NCI-H748 (cell line): ENCODE data around the gene UCHL3.
A peak's percentile ranks its signal among the peaks of the same experiment; 100 is the strongest.

Experiments
- DNase-seq: peaks from one replicate; lab custom pipeline; 2025; ENCODE audit not compliant: unreplicated experiment; lab: John Stamatoyannopoulos, UW

UCHL3 gene

DNA sequence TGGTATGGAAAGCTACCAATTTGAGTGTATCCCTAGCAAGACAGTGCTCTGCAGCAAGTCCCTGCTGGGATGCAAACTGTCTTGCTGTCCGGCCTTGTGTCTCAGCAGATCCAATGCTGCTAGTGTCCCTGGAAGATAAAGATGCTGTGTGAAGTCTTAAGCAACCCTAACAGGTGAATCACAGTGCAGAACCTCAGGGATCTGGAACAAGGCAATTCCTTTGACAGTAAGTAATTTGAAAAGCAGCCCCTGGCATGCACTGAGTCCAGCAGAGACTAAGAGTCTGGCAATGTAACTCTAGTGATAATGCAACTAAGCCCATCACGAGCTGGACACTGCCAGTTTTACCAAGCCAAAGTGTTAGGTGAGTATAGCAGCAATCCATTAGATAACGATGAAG is 1.7 kb upstream of the UCHL3 start:
- no peak for DNase-seq

DNA sequence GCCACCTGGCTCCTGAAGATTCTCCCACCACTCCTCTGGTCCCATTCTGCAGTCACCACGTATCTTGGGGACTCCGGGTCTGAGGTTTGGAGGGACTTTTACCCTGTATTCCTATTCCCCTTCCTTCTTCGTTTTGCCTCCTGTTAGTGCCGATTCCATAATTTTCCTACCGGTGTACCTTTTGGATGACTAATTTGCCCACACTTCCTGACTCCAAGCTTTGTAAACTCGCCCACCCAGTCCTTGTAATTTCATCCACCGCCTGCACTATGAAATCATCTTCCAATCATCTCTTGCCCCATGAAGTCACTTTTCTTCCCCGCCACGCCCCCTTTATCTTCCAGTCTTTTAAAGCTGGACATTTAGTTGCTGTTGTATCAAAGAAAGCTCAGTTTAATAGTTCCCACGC is 572 bp downstream of the UCHL3 start:
- peak; percentile 61 for DNase-seq

DNA sequence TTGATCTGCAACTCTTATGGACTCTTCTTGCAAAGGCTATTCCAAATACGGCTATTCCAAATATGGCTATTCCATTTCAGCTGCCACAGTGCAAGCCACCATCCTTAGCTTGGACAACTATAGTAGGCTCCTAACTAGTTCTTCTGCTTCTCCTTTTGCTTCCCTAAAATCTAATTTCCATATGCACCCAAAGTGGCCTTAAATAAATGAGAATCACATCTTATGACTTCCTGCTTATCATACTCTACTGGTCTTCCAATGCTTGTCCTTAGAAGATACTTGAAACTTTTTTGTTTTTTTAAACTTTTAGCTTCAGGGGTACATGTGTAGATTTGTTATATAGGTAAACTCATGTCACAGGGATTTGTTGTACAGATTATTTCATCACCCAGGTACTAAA is 4.9 kb downstream of the UCHL3 start:
- no peak for DNase-seq

DNA sequence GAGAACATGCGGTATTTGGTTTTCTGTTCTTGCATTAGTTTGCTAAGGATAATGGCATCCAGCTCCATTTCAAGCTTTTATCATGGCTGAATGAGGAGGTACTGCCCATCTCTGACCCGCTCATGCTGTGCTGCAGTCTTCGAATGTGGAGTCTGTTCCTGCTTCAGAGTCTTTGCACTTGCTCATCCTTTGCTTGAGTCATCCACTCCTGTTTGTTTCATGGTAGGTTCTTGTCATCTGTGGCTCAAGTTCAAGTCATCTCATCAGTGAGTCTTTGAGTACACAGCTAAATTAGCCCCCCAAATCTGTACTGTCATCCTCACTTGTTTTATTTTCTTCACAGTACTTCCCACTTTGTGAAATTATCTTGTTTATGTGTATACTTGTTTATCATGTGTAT is 5.4 kb downstream of the UCHL3 start:
- no peak for DNase-seq

DNA sequence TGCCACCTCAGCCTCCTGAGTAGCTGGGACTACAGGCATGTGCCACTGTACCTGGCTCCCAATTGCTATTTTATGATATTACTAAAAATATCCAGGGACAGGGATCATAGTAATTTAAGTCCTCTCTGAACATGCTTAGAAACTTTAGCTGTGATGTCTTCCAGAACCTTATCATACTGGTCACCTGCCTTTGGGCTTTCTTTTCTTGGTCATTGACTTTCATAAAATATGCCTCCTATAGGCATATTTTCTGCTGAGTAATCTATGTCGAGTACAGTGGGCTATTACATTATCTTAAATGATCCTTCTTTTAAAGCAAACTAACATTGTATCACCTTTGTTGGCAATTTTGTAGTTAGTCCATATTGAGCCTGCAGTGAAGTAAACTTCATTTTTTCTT is 6.2 kb downstream of the UCHL3 start:
- DNase-seq, result no peak

DNA sequence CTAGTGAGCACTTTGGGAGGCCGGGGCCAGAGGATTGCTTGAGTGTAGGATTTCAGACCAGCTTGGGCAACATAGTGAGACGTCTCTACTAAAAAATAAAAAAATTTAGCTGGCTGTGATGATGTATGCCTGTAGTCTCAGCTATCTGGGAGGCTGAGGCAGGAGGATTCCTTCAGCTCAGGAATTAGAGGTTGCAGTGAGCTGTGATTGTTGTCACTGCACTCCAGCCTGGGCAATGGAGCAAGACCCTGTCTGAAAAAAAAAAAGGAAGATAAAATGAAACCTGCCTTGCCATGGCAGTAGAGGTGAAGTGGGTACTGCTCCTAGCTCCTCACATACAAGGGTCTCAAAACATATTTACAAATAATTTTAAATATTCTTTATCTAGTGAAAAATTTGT is 7.4 kb downstream of the UCHL3 start:
- DNase-seq, result no peak

DNA sequence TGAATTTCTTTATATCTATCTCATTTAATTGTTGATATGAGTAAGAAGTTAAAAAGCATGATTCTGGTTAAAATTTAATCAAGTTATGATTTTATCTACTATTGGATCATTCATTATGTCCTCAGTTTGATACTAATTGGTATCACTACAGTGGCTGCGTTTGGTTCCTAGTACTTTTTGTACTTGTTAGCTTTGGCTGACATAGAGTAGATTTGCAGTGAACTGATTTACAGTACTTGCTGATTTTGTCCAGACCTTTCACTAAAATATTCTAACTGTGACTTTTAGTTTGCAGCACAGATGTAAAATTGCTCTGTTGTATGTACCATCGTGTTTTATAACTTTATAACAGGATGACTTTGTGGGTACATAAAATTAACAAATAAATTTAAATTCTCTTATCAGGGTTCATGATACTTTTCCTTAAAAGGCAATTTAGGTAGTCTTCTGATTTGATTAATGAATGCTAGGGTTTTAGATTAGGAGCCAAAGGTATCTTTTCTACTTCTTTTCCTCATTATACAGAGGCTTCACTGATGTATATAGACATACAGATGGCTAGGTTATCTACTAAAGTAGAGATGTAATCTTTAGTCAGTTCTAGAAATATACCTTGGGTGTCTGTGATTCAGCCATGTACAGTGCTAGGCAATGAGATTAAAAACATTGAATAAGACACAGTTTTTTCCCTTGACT is 8.7 kb downstream of the UCHL3 start:
- DNase-seq, result no peak

DNA sequence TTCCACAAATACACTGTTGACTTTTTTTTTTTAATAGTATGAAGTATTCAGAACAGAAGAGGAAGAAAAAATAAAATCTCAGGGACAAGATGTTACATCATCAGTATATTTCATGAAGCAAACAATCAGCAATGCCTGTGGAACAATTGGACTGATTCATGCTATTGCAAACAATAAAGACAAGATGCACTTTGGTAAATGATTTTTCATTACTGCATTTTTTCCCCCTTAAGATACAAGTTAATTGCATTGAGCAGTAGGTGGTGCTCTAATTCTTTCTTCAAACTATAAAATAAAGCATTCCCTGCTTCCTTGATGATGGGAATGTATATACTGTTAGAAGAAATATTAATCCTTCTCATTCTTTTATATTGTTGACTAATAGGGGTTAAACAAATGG is 17.1 kb downstream of the UCHL3 start:
- DNase-seq, result peak; percentile 22

DNA sequence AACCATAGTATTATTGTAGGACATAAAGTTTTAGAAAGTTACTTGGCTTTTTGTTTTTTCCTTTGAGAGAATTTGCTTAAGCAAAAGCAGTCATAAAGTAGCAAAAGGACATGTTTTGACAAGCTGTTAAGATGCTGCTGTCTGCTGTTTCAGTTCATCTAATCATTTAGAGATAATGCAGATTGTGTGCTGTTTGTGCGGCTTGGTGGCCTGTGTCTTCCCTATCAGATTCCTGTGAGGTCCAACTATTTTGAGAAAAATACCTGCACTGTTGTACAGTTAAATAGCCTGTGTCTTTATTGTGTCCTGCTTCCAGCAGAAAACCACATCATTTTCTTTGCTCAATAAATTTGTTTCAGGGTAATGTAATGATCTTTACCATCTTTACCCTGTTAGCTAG is 20.0 kb downstream of the UCHL3 start:
- no peak for DNase-seq

DNA sequence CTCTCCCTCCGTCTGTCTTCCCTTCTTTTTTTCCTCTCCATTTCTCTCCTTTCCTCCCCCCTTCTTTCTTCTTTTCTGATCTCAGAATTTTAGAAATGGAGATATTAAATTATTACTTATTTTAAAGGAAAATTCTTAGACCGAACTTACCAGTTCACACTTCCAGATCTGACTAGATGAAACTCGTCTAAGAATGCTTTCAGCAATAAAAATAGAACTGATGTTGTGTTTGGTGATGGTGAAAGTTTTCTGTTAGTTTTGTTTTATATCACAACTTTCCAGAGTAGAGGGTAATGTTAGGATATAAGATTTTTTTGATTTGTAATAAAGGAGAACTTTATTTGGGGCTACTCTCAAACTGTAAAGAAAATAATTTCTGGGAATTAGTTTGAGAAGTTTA is 29.9 kb downstream of the UCHL3 start:
- DNase-seq, result no peak

DNA sequence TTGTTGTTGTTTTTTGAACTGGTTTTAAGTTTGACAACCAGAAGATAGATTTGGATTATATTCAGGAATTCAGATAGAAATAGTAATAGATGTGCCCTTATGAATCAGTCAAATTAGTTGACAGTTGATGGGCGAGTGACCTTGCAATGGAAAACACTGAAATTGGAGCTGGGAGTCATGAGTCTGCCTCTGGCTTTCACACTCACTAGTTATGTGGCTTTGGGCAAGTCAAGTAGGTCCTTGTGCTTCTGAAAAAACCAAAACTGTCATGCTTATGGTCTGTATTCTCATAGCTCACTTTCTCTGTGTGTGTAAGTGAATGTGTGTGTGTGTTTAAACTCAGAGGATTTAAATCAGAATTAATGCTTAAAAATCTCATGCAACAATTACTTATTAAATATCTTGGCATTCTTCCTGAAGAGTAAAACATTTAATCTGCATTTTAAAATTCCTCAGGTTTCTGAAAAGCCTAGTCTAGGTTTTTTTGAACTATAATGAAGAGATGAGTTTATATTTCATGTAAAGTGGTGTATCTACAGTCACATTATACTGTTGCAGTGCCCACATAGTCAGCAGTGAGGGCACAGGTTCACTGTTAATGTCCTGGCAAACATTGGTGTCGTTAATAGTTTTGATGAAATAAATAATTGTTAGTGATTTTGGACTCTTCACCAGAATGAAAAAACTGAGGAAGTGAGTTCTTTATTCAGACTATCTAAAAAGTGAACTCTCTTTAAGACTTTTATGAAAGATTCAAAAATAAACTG is 32.5 kb downstream of the UCHL3 start:
- DNase-seq, result no peak

DNA sequence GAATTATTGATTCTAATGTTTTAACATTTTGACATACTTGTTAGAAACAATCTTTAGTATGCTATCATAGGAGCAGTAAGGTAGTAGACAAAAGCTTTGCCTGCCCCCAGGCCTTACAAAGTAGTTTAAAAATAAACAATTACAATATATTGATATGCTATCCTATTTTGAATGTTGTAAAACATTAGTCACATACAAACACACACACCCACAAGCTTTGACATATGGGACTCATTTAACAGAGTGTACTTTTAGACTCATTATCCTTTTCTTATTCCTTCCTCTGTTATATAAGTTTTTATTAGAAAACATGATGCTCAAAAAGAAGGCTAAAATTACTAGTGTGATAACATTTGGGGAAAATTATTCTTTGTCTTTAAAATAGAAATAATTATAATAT is 33.5 kb downstream of the UCHL3 start:
- no peak for DNase-seq

DNA sequence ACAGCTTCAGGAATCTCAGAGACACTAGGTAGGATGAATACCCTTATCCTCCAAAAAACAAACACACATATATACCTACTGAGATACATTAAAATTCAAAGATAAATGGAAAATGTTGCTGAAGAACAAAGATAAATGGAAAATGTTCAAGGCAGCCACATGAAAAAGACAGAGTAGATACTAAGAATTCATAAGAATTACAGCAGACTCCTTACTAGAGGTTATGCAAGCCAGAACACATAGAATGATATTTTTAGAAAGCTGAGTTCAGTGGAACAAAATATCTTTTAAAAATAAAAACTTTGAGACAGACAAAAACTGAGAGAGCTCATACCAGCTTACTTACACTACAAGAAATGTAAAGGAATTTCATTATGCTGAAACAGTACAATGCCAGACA is 35.6 kb downstream of the UCHL3 start:
- no peak for DNase-seq

DNA sequence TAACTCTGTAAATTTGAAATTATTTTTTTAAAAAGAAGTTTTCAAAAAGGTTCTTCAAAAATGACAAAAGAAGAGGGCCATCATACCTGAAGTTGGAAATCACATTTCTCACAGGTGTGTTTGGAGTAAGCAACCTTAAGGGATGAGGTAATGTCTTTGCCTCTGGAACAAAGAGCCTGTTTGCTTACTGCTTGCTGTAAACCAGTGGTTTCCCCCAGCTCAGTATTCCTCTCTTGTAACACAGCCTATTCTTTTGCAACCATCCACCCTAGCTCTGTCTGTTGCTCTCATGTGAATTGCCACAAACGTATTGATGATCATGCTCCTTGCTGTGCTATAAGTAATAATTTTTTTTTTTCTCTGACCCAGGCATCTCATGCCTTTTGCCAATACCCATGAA is 38.1 kb downstream of the UCHL3 start:
- peak; percentile 13 for DNase-seq

DNA sequence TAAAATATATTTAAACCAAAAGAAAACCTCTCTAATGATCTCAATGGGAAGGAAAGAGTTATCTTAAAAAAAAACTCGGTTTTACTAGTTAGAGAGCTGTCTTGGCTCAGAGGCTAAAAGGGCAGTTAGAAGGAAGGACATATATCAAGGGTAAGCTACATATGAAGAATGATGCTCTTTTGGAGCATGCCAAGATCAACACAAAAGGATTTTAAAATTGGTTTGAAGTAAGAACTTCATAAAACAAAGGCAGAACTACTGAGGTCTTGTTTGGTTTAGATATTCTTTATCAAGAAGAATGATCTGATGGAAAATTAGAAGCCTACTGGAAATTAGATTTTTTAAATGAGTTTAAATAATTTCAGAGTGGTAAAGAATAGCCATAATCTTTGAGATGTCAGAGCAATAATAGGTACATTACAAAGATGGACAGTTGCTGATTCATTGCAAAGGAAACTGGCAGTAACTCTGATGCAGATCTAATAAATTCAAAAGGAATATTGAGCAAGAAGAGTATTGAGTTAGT is 47.1 kb downstream of the UCHL3 start:
- DNase-seq, result no peak

DNA sequence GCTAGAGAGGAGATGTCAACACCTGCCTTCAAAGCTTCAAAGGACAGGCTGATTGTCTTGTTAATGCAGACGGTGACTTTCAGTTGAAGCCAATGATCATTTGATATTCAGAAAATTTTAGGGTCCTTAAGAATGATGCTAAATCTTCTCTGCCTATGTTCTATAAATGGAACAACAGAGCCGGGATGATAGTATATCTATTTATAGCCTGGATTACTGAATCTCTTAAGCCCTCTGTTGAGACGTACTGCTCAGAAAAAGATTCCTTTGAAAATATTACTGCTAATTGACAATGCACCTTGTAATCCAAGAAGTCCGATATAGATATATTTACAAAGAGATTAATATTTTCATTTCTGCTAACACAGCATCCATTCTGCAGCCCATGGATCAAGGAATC is 50.8 kb downstream of the UCHL3 start:
- DNase-seq, result no peak

DNA sequence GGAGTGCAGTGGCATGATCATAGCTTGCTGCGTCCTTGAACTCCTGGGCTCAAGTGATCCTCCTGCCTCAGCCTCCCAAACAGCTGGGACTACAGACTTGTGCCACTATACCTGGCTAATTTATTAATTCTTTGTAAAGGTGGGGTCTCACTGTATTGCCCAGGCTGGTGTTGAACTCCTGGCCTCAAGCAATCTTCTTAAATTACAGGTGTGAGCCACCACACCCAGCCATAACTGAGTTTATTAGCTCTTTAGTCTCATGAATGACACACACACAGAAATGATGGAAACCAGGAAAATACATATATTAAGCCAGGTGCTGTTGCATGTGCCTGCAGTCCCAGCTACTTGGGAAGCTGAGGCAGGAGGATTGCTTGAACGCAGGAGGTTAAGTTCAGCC is 53.4 kb downstream of the UCHL3 start:
- DNase-seq, result no peak

DNA sequence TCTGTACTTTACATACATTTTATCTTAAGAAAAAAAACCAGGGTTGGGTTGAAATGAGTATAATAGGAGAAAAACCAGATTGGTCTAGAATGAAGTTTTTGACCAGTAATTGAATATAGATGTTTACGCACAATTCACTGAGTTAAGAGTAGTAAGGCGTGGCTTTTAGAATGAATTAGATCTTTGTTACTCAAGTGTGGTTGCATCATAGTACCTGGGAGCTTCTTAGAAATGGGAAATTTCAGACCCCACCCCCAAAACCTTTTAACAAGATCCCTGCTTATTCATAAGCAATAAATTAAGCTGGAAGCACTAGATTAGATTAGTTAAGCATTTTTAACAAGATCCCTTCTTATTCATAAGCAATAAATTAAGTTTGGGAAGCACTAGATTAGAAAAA is 57.9 kb downstream of the UCHL3 start:
- peak; percentile 32 for DNase-seq

DNA sequence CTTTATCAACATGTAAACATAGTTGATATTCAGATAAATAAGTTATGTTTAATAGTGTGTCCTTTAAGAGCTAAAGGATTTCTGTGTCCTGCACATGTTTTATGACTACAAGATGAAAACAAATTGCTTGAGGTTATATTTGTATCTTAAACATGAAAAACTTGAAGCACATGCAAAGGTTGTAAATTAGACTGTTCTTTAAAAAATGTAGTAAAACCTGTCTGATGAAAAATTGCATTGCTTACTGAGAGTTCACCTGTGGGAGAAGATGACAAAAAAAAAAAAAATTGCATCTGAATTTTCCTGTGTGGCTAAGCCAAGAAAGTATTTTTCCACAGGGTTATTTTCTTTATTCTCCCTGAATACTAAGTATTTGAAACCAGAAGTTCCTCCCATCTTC is 60.9 kb downstream of the UCHL3 start:
- no peak for DNase-seq

DNA sequence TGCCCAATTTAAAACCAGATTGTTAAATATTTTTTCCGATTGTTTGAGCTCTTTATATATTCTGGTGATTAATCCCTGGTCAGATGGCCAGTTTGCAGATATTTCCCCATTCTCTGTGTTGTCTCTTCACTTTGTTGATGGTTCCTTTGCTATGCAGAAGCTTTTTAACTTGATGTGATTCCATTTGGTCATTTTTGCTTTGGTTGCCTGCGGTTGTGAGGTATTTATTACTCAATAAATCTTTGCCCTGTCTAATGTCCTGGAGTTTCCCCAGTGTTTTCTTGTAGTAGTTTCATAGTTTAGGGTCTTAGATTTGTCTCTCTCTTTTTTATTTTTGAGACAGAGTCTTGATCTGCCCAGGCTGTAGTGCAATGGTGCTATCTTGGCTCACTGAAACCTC is 62.8 kb downstream of the UCHL3 start:
- no peak for DNase-seq

DNA sequence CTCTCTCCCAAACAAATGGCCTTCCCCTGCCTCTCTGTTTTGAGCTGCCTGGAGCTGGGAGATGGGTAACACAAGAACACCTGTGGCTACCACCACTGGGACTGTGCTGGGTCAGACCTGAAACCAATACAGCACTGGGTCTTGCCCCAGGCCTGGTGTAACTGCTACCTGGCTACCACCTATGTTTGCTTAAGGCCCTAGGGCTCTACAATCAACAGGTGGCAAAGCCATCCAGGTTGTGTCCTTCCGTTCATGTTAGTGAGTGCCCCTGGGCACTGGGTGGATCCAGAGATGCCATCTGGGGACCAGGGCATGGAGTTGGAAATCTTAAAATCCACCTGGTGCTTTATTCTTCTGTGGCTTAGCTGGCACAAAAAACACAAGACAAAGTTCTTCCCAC is 67.6 kb downstream of the UCHL3 start:
- no peak for DNase-seq

DNA sequence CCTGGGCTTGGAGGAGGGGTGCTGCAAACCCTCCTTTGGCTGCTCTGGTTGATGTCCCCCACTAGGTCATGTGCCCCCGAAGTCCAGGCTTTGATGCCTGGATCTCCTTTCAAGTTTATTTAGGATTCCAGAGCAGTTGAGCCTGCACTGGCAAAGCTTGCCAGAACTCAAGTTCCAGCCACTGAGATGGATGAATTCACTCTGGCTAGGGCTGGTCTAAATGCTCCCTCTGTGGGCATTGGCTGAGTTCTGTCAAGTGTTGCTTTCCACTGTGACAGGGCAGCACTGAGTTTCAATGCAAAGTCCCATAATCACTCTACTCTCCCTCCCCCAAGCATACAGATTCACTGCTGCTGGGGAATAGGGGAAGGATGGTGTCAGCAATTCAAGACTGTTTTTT is 68.7 kb downstream of the UCHL3 start:
- DNase-seq, result no peak

DNA sequence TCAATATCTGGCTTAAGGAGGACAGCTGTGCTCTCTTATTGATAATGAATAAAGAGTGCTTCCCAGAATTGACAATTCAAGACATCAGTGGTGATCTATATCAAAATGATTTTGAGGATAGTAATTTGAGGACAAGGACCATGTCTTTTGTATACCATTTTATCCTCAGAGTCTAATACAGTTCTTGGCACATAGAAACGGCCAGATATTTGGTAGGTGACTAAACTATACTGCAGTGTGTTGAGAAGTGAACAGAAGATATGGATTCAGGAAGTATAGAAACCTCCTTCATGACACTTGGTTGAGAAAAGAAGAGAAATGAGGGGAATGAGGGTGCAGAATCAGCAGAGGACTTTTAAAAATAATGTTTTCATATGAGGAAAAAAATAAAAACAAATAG is 70.4 kb downstream of the UCHL3 start:
- DNase-seq, result no peak
